ENCODE data around the gene APBB3.

Gene APBB3

GRCh38 chr5:140545606-140546005 is 18.8 kb downstream of the APBB3 start:
- H3K79me2 ChIP-seq (ENCODE audit: insufficient read depth, low read depth): no peaks in the 10 kb centered on the region
- no peaks in the 10 kb centered on the region for H3K36me3 ChIP-seq (ENCODE audit: insufficient read depth)
- no peak overlapping the region for H3K27ac ChIP-seq
- H2AFZ ChIP-seq (ENCODE audit: low read depth): no peak overlapping the region
- no peak overlapping the region for H3K4me2 ChIP-seq
- H4K20me1 ChIP-seq (ENCODE audit: insufficient read depth): no peaks in the 10 kb centered on the region
- no peak for TF ChIP-seq CTCF (conservative IDR thresholded peaks at IDR 0.05; ENCODE audit: low read depth, low read length)
- H3K4me3 ChIP-seq (IDR thresholded peaks at IDR 0.05; ENCODE audit: insufficient read depth, low read depth, low read length): no peak overlapping the region
- H3K9ac ChIP-seq: no peak overlapping the region
- no peaks in the 10 kb centered on the region for H3K4me1 ChIP-seq (ENCODE audit: low read depth, poor library complexity, severe bottlenecking)
- no peaks in the 10 kb centered on the region for H3K27me3 ChIP-seq (ENCODE audit: insufficient read depth, low read depth)

- Histone ChIP-seq H3K4me1 (ENCODE audit: low read depth, poor library complexity, severe bottlenecking) (no peaks in the 10 kb centered on the region), H2AFZ (ENCODE audit: low read depth) (no peak overlapping the region), H3K4me3 (IDR thresholded peaks at IDR 0.05; ENCODE audit: insufficient read depth, low read depth, low read length) (no peak overlapping the region), H3K4me2 (no peak overlapping the region), H3K79me2 (ENCODE audit: insufficient read depth, low read depth) (no peaks in the 10 kb centered on the region), H3K27ac (no peak overlapping the region), H3K9ac (no peak overlapping the region), H3K36me3 (ENCODE audit: insufficient read depth) (no peaks in the 10 kb centered on the region; the same call in 1 of the 2 replicates), H3K27me3 (ENCODE audit: insufficient read depth, low read depth) (no peaks in the 10 kb centered on the region), H4K20me1 (ENCODE audit: insufficient read depth) (no peaks in the 10 kb centered on the region)
- TF ChIP-seq CTCF (conservative IDR thresholded peaks at IDR 0.05; ENCODE audit: low read depth, low read length): no peak
These were observed 19.4 kb downstream of the APBB3 start for GRCh38 chr5:140544986-140545385.

DNA sequence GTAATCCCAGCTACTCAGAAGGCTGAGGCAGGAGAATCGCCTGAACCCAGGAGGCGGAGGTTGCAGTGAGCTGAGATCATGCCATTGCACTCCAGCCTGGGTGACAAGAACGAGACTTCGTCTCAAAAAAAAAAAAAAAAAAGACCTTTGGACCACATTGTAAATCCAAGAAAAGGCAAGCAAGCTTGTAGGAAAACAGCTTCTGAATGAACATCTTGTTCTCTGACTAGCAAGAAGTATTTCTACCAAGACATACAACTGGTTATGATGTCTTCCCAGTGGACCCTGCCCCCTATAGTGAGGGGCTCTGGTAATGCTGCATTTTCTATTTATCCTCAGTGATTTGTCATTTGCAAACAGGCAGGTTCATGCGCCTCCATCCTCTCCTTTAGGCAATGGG is 21.4 kb downstream of the APBB3 start:
- no peak for TF ChIP-seq CTCF (conservative IDR thresholded peaks at IDR 0.05; ENCODE audit: low read depth, low read length)
- Histone ChIP-seq H3K4me3 (IDR thresholded peaks at IDR 0.05; ENCODE audit: insufficient read depth, low read depth, low read length) (no peak overlapping the region), H3K4me1 (ENCODE audit: low read depth, poor library complexity, severe bottlenecking) (no peaks in the 10 kb centered on the region), H4K20me1 (ENCODE audit: insufficient read depth) (no peaks in the 10 kb centered on the region), H3K27me3 (ENCODE audit: insufficient read depth, low read depth) (no peaks in the 10 kb centered on the region), H3K79me2 (ENCODE audit: insufficient read depth, low read depth) (no peaks in the 10 kb centered on the region), H3K36me3 (ENCODE audit: insufficient read depth) (no peaks in the 10 kb centered on the region; the same call in 1 of the 2 replicates), H2AFZ (ENCODE audit: low read depth) (no peak overlapping the region), H3K9ac (no peak overlapping the region), H3K4me2 (no peak overlapping the region), H3K27ac (no peak overlapping the region)

DNA sequence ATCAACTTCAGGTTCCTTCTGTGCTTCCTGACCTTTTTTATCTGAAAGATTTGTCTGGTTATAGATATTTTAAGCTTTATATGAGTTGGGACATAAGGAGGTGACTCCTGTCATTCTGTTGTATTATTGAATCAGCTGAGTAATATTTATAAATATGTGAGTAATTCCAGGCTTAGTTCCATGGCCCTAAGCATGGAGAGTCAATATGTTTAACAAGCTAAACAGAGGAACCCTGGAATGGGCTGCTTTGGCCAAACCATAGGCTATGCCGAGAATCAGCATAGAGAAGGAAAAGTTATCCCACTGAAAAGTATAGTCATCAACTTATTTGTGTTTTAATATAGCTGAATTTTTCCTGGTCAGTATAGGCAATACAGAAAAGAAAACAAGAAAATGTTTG is 24.2 kb downstream of the APBB3 start:
- Histone ChIP-seq H3K79me2 (ENCODE audit: insufficient read depth, low read depth) (0 out of 2 replicates have a peak, but pooled peaks cover 3% of the 10 kb centered on the region), H3K36me3 (ENCODE audit: insufficient read depth) (no peaks in the 10 kb centered on the region; the same call in 1 of the 2 replicates)

More for the DNA sequence above, 24.2 kb downstream of the APBB3 start:
- Histone ChIP-seq H3K9ac (no peak overlapping the region), H4K20me1 (ENCODE audit: insufficient read depth) (no peaks in the 10 kb centered on the region), H3K4me2 (no peak overlapping the region), H3K4me1 (ENCODE audit: low read depth, poor library complexity, severe bottlenecking) (no peaks in the 10 kb centered on the region), H2AFZ (ENCODE audit: low read depth) (no peak overlapping the region), H3K27ac (no peak overlapping the region), H3K4me3 (IDR thresholded peaks at IDR 0.05; ENCODE audit: insufficient read depth, low read depth, low read length) (no peak overlapping the region), H3K27me3 (ENCODE audit: insufficient read depth, low read depth) (no peaks in the 10 kb centered on the region)
- TF ChIP-seq CTCF (conservative IDR thresholded peaks at IDR 0.05; ENCODE audit: low read depth, low read length): no peak

Measured in KMS-11 (cell line).